HCT116 (cell line): ENCODE data around the gene PIP4K2C.

Experiments
- ATF3 ChIP-seq: IDR thresholded peaks from 2 replicates; pipeline ENCODE4 v1.6.1; 2012
- CEBPB ChIP-seq: IDR thresholded peaks from 2 replicates; pipeline ENCODE4 v1.6.1; 2012; ENCODE audit warnings: low read depth
- ELF1 ChIP-seq: IDR thresholded peaks from 2 replicates; pipeline ENCODE4 v1.6.1; 2012; ENCODE audit warnings: low read depth, borderline replicate concordance
- EZH2 ChIP-seq: fragments of 200-600 bp; sonication (generic); IDR thresholded peaks from 2 replicates; pipeline ENCODE4 v1.6.1; 2017; ENCODE audit warnings: antibody characterized with exemption, mixed run types
- EZH2phosphoT487 ChIP-seq: fragments of 200-600 bp; IDR thresholded peaks from 2 replicates; pipeline ENCODE4 v1.6.1; 2018; ENCODE audit warnings: antibody characterized with exemption, borderline replicate concordance
- POLR2A ChIP-seq: IDR thresholded peaks from 2 replicates; pipeline ENCODE4 v1.7.0; 2011; ENCODE audit warnings: borderline replicate concordance; ENCODE audit not compliant: insufficient read depth, insufficient read length; ENCODE audit errors: extremely low read depth
- POLR2AphosphoS5 ChIP-seq: IDR thresholded peaks from 2 replicates; pipeline ENCODE4 v1.6.1; 2011; ENCODE audit warnings: mild to moderate bottlenecking, low read depth, low read length, moderate library complexity
- SIN3A ChIP-seq: IDR thresholded peaks from 2 replicates; pipeline ENCODE4 v1.6.1; 2012; ENCODE audit warnings: low read depth
- ZNF274 ChIP-seq: fragments of 200-500 bp; sonication (Bioruptor generic); IDR thresholded peaks from 2 replicates; pipeline ENCODE4 v1.6.1; 2014; ENCODE audit warnings: mild to moderate bottlenecking, low read depth, low read length, inconsistent platforms
- TF ChIP-seq, protein P1 (sequence below), 3 experiments: fragments of 200-600 bp in 1 of 3; sonication (generic) in 1 of 3; IDR thresholded peaks in 2 of 3; conservative IDR thresholded peaks in 1 of 3; 2 replicates each; pipeline ENCODE4 v1.5.1; 2012 to 2017; ENCODE audit warnings: low read depth in 2 of 3, low read length in 2 of 3, antibody characterized with exemption in 1 of 3, borderline replicate concordance in 1 of 3, control low read depth in 1 of 3, mild to moderate bottlenecking in 1 of 3, mixed read lengths in 1 of 3, mixed run types in 1 of 3, moderate library complexity in 1 of 3; ENCODE audit not compliant: insufficient read depth in 1 of 3
- TF ChIP-seq, protein P2 (sequence below): IDR thresholded peaks from 2 replicates; pipeline ENCODE4 v1.6.1; 2012; ENCODE audit warnings: low read depth

DNA sequence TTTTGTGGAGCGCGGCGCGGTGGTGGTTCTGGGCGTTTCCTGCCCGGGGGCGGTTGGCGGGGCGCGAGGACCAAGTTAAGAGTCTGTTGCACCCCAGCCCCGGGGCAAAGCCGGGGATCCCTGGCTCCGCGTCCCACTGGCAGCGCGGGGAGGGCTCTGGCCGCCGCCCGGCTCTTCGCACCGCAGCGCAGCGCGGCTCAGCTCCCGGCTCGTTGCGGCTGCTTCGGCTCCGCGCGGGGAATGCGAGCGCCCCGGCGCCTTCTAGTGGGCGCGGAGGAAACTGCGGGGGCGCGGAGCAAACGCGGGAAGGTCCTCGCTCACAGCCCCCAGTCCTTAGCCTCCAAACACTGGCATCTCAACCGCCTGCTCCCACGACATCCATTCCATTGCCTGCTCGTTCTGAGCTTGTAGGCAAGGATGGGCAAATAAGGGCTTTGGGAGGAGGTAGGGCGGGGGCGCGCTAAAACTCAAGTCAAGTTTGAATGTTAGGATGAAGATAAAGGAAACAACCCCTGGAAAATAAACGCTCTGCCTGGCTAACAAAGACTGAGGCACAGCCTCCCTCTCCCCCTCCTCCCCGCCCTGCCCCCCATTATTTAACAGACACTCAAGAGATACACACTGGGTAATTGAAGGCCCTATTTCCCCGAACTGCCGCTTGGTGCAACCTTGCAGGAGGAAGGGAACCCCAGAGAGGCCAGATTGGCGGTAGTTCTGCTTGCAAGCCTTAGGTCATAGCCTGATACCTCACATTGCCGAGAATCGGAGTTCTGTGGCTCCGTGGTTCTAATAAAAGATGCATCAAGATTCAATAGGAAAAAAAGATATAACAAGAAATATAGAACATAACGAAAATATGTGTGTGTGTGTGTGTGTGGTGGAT lies 42.2 kb downstream of the PIP4K2C start, which contains the start of gene B4GALNT1:
- TF ChIP-seq CEBPB (no peak), POLR2A (no peak), ATF3 (no peak), ZNF274 (no peak), POLR2AphosphoS5 (peak; percentile 70), ELF1 (no peak), SIN3A (peak; percentile 55; the same call in 1 of the 2 replicates), EZH2phosphoT487 (no peak), EZH2 (no peak)
- TF ChIP-seq, protein P1, sequence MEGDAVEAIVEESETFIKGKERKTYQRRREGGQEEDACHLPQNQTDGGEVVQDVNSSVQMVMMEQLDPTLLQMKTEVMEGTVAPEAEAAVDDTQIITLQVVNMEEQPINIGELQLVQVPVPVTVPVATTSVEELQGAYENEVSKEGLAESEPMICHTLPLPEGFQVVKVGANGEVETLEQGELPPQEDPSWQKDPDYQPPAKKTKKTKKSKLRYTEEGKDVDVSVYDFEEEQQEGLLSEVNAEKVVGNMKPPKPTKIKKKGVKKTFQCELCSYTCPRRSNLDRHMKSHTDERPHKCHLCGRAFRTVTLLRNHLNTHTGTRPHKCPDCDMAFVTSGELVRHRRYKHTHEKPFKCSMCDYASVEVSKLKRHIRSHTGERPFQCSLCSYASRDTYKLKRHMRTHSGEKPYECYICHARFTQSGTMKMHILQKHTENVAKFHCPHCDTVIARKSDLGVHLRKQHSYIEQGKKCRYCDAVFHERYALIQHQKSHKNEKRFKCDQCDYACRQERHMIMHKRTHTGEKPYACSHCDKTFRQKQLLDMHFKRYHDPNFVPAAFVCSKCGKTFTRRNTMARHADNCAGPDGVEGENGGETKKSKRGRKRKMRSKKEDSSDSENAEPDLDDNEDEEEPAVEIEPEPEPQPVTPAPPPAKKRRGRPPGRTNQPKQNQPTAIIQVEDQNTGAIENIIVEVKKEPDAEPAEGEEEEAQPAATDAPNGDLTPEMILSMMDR (IDR thresholded peaks at IDR 0.05 in 2 of 3, conservative IDR thresholded peaks at IDR 0.05 in 1 of 3; ENCODE audit: borderline replicate concordance in 1 of 3, insufficient read depth in 1 of 3, low read depth in 2 of 3, low read length in 2 of 3), result peak; percentile 74 to 84 (median 77); a peak in 5 of 6 replicates
- TF ChIP-seq, protein P2, sequence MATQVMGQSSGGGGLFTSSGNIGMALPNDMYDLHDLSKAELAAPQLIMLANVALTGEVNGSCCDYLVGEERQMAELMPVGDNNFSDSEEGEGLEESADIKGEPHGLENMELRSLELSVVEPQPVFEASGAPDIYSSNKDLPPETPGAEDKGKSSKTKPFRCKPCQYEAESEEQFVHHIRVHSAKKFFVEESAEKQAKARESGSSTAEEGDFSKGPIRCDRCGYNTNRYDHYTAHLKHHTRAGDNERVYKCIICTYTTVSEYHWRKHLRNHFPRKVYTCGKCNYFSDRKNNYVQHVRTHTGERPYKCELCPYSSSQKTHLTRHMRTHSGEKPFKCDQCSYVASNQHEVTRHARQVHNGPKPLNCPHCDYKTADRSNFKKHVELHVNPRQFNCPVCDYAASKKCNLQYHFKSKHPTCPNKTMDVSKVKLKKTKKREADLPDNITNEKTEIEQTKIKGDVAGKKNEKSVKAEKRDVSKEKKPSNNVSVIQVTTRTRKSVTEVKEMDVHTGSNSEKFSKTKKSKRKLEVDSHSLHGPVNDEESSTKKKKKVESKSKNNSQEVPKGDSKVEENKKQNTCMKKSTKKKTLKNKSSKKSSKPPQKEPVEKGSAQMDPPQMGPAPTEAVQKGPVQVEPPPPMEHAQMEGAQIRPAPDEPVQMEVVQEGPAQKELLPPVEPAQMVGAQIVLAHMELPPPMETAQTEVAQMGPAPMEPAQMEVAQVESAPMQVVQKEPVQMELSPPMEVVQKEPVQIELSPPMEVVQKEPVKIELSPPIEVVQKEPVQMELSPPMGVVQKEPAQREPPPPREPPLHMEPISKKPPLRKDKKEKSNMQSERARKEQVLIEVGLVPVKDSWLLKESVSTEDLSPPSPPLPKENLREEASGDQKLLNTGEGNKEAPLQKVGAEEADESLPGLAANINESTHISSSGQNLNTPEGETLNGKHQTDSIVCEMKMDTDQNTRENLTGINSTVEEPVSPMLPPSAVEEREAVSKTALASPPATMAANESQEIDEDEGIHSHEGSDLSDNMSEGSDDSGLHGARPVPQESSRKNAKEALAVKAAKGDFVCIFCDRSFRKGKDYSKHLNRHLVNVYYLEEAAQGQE, result no peak
